B cell (primary cell): ENCODE results near the gene FNDC7. TPM values are rescaled to one million over a fixed set of nuclear protein-coding genes. Genes with fewer than 3 reads are reported as not detected.

Experiments used
- ATAC-seq: fragments of 200-7000 bp; cut with Tn5 transposase; one replicate; pipeline ENCODE4 v1.10.0; 2021; ENCODE audit warnings: low read depth, mild to moderate bottlenecking, moderate number of reproducible peaks, moderate library complexity
- CTCF ChIA-PET: fragments of 350-600 bp; sonication (Branson Sonifier 250); formaldehyde crosslinking; loops from one replicate; lab custom pipeline; 2021; ENCODE audit warnings: antibody characterized with exemption, inconsistent platforms; lab: Charles Lee
- POLR2A ChIA-PET: fragments of 350-600 bp; sonication (Branson Sonifier 250); formaldehyde crosslinking; loops from one replicate; lab custom pipeline; 2021; ENCODE audit warnings: antibody characterized with exemption; lab: Charles Lee
- DNase-seq: peaks from one replicate; pipeline ENCODE4 v3.0.0; 2013
- H2AFZ ChIP-seq: 2 replicates; pipeline ENCODE4 v1.6.1; 2012; ENCODE audit warnings: mild to moderate bottlenecking, low read depth, low read length; ENCODE audit not compliant: insufficient read depth, poor library complexity, severe bottlenecking
- H3K27ac ChIP-seq, 2 donors: 1 replicate in 1 of 2; 2 replicates in 1 of 2; pipeline ENCODE4 v1.5.1; 2012 to 2013; ENCODE audit warnings: low read length in 2 of 2, mild to moderate bottlenecking in 2 of 2, moderate library complexity in 1 of 2
- H3K27me3 ChIP-seq, 4 experiments: fragments of 200-600 bp in 1 of 4; sonication (generic) in 1 of 4; replicated peaks in 1 of 4; 1 replicate in 2 of 4; 2 replicates in 2 of 4; pipeline versions ENCODE4 v1.6.1 to v1.7.0; 2013 to 2016; ENCODE audit warnings: low read length in 3 of 4, mild to moderate bottlenecking in 2 of 4, mixed read lengths in 1 of 4, moderate library complexity in 1 of 4; ENCODE audit not compliant: insufficient read depth in 4 of 4, control insufficient read depth in 3 of 4; ENCODE audit errors: control extremely low read depth in 1 of 4
- H3K36me3 ChIP-seq, 2 experiments: replicated peaks in 1 of 2; 1 replicate in 1 of 2; 2 replicates in 1 of 2; pipeline versions ENCODE4 v1.6.1 to v1.7.1; 2013; ENCODE audit warnings: low read length in 1 of 2; ENCODE audit not compliant: insufficient read depth in 2 of 2, control insufficient read depth in 1 of 2; ENCODE audit errors: control extremely low read depth in 1 of 2, extremely low read depth in 1 of 2
- H3K4me1 ChIP-seq, 2 donors: fragments of 200-600 bp in 1 of 2; sonication (generic) in 1 of 2; 1 replicate in 1 of 2; 2 replicates in 1 of 2; pipeline versions ENCODE4 v1.5.1 to v1.6.1; 2013 to 2017; ENCODE audit warnings: low read length in 2 of 2; ENCODE audit not compliant: control insufficient read depth in 2 of 2, insufficient read depth in 2 of 2
- H3K4me2 ChIP-seq: replicated peaks from 2 replicates; pipeline ENCODE3; 2012; ENCODE audit warnings: mild to moderate bottlenecking, low read depth, low read length; ENCODE audit not compliant: poor library complexity, severe bottlenecking
- H3K4me3 ChIP-seq, 5 experiments: fragments of 200-600 bp in 1 of 5; sonication (generic) in 1 of 5; 1 replicate in 3 of 5; 2 replicates in 2 of 5; pipeline versions ENCODE4 v1.5.1 to v1.7.0; 2011 to 2016; ENCODE audit warnings: low read length in 4 of 5, mild to moderate bottlenecking in 4 of 5, low read depth in 2 of 5, control low read depth in 1 of 5, moderate library complexity in 1 of 5; ENCODE audit not compliant: insufficient read depth in 1 of 5; ENCODE audit errors: control extremely low read depth in 1 of 5, extremely low read depth in 1 of 5
- H3K79me2 ChIP-seq: fragments of 200-600 bp; sonication (generic); one replicate; pipeline ENCODE4 v1.6.0; 2016; ENCODE audit warnings: low read length; ENCODE audit not compliant: control insufficient read depth, insufficient read depth
- H3K9ac ChIP-seq: fragments of 200-600 bp; sonication (generic); 2 replicates; pipeline ENCODE4 v1.6.1; 2017; ENCODE audit warnings: mild to moderate bottlenecking, low read length, moderate library complexity
- H3K9me3 ChIP-seq, 3 donors: one replicate each; pipeline versions ENCODE4 v1.6.1 to v1.7.1; 2013; ENCODE audit warnings: low read length in 2 of 3; ENCODE audit not compliant: control insufficient read depth in 2 of 3, insufficient read depth in 1 of 3; ENCODE audit errors: control extremely low read depth in 1 of 3
- H4K20me1 ChIP-seq: 2 replicates; pipeline ENCODE4 v1.6.0; 2012; ENCODE audit warnings: mild to moderate bottlenecking, low read length; ENCODE audit not compliant: insufficient read depth, control insufficient read depth, poor library complexity, severe bottlenecking
- H3K27ac Mint-ChIP-seq: one replicate; pipeline ENCODE4 v1.8.0; 2021; ENCODE audit warnings: mixed read lengths
- H3K27me3 Mint-ChIP-seq: one replicate; pipeline ENCODE4 v1.8.0; 2021; ENCODE audit warnings: mixed read lengths
- H3K4me1 Mint-ChIP-seq: one replicate; pipeline ENCODE4 v1.8.0; 2021; ENCODE audit warnings: mixed read lengths
- H3K4me3 Mint-ChIP-seq: one replicate; pipeline ENCODE4 v1.8.0; 2021; ENCODE audit warnings: mixed read lengths
- H3K9me3 Mint-ChIP-seq: one replicate; pipeline ENCODE4 v1.8.0; 2022; ENCODE audit warnings: mixed read lengths; ENCODE audit not compliant: insufficient read depth
- EZH2 ChIP-seq: IDR thresholded peaks from 2 replicates; pipeline ENCODE4 v1.6.1; 2012; ENCODE audit warnings: borderline replicate concordance, low read depth, mild to moderate bottlenecking, moderate library complexity, low read length; ENCODE audit not compliant: insufficient read depth, poor library complexity, severe bottlenecking
- WGBS: methylation state at CpG from one replicate; pipeline ENCODE4 v1.1.5; 2013; ENCODE audit warnings: missing lambda C conversion rate; ENCODE audit not compliant: insufficient coverage; 5-methylcytosine and 5-hydroxymethylcytosine counted together
- intact Hi-C: fragments of 100-400 bp; cut with micrococcal nuclease; formaldehyde crosslinking; loops from one replicate; pipeline ENCODE4 v1.10.0; 2022
- polyA plus RNA-seq: library from polyadenylated mRNA; depleted of rRNA; stranded (reverse); fragments of >200 nt; gene quantifications from 2 replicates; pipeline ENCODE4 v1.2.3, GENCODE V29; 2012
- total RNA-seq, 2 donors: library from RNA; stranded (reverse); fragments of 120-200 nt in 1 of 2; gene quantifications; 1 replicate in 1 of 2; 2 replicates in 1 of 2; pipeline versions ENCODE4 v1.2.3 to v1.2.4, GENCODE V29; 2013 to 2022
- TF ChIP-seq, protein P1 (sequence below): fragments of 200-600 bp; IDR thresholded peaks from one replicate; pipeline ENCODE4 v1.8.0; 2022; ENCODE audit warnings: antibody characterized with exemption, mild to moderate bottlenecking

The FNDC7 gene
- total and polyA plus RNA-seq, 2 donors (not counting 1 experiment from before 2014, with no cell fraction given) = 0.17 TPM; not detected in 1

DNA sequence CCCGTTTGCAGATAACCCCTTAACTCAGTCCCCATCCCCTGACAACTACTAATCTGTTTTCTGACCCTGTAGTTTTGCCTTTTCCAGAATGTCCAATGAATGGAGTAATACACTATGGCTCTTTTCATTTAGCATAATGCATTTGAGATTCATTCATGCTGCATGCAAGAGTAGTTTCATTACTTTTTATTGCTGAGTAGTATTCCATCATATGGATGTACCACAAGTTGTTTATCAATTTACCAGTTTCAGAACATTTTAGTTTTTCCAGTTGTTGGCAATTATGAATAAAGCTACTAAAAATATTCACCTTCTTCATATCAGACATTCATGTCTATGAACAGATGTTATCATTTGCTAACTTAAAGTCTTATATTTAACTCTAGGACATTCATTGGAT lies 79.1 kb downstream of the FNDC7 start:
- no peaks in the 10 kb centered on the region for H3K4me1 Mint-ChIP-seq
- H2AFZ ChIP-seq = no peak overlapping the region
- no peak overlapping the region for H3K27ac Mint-ChIP-seq
- H3K27ac ChIP-seq = no peak overlapping the region
- ChIA-PET CTCF (interaction anchor here (0.7 kb wide), 1 partner anchor 107 kb away, joined by 4 read pairs; no protein-coding TSS in a partner anchor), POLR2A (no interaction called here)
- H3K27me3 Mint-ChIP-seq = no peaks in the 10 kb centered on the region
- no peak overlapping the region for H3K4me2 ChIP-seq
- H3K9me3 Mint-ChIP-seq = peaks cover 10% of the 10 kb centered on the region
- peaks cover 7 to 45% of the 10 kb centered on the region in 2 experiments for H3K36me3 ChIP-seq
- no CpG with 5 or more reads among the region's 1 CpG for WGBS
- no peaks in the 10 kb centered on the region for H3K79me2 ChIP-seq
- H3K9me3 ChIP-seq = peaks cover 0 to 16% (median 7%) of the 10 kb centered on the region in 3 donors
- H3K4me1 ChIP-seq = no peaks in the 10 kb centered on the region
- no peak overlapping the region for H3K4me3 Mint-ChIP-seq
- intact Hi-C loops = no loop called here
- H4K20me1 ChIP-seq = no peaks in the 10 kb centered on the region
- H3K27me3 ChIP-seq = no peaks in the 10 kb centered on the region
- no peak for ATAC-seq
- DNase-seq = no peak
- H3K9ac ChIP-seq = no peak overlapping the region
- TF ChIP-seq EZH2 = no peak
- TF ChIP-seq, protein P1, sequence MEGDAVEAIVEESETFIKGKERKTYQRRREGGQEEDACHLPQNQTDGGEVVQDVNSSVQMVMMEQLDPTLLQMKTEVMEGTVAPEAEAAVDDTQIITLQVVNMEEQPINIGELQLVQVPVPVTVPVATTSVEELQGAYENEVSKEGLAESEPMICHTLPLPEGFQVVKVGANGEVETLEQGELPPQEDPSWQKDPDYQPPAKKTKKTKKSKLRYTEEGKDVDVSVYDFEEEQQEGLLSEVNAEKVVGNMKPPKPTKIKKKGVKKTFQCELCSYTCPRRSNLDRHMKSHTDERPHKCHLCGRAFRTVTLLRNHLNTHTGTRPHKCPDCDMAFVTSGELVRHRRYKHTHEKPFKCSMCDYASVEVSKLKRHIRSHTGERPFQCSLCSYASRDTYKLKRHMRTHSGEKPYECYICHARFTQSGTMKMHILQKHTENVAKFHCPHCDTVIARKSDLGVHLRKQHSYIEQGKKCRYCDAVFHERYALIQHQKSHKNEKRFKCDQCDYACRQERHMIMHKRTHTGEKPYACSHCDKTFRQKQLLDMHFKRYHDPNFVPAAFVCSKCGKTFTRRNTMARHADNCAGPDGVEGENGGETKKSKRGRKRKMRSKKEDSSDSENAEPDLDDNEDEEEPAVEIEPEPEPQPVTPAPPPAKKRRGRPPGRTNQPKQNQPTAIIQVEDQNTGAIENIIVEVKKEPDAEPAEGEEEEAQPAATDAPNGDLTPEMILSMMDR = no peak
- no peak overlapping the region for H3K4me3 ChIP-seq

Other genes starting within 250 kb of the FNDC7 start
- 11.7 and 13.6 TPM in 2 replicates for gene EEIG2, start 152.8 kb upstream of the FNDC7 start, total RNA-seq
- 4.4 and 7.1 TPM in 2 replicates for gene EEIG2, start 152.8 kb upstream of the FNDC7 start, polyA plus RNA-seq
- 6.2 and 6.4 TPM in 2 replicates for gene HENMT1, start 51.8 kb upstream of the FNDC7 start, total RNA-seq
- gene HENMT1, start 51.8 kb upstream of the FNDC7 start, polyA plus RNA-seq = 4.2 and 4.7 TPM in 2 replicates
- gene PRPF38B, start 20.6 kb upstream of the FNDC7 start, total RNA-seq = 107 and 114 TPM in 2 replicates
- gene PRPF38B, start 20.6 kb upstream of the FNDC7 start, polyA plus RNA-seq = 48.7 and 84.4 TPM in 2 replicates
- 77.5 and 78.1 TPM in 2 replicates for gene STXBP3, start 33.8 kb downstream of the FNDC7 start, total RNA-seq
- gene STXBP3, start 33.8 kb downstream of the FNDC7 start, polyA plus RNA-seq = 13.3 and 28.4 TPM in 2 replicates
- gene AKNAD1, start 144.2 kb downstream of the FNDC7 start, total RNA-seq = not detected in 2 replicates
- gene AKNAD1, start 144.2 kb downstream of the FNDC7 start, polyA plus RNA-seq = not detected in 2 replicates
- gene GPSM2, start 164.1 kb downstream of the FNDC7 start, total RNA-seq = 2.2 and 4.0 TPM in 2 replicates
- gene GPSM2, start 164.1 kb downstream of the FNDC7 start, polyA plus RNA-seq = 1.3 and 1.5 TPM in 2 replicates